H7 (cell line): ENCODE measurements around the gene GTF3C5. TPM values are rescaled to one million over a fixed set of nuclear protein-coding genes. Genes with fewer than 3 reads are reported as not detected.
"Not testable (repeated sequence)": the region's sequence is repeated elsewhere in the genome, so short reads cannot be mapped to it uniquely, and the experiment has no call there.

Experiments used
- DNase-seq: peaks from one replicate; pipeline ENCODE4 v3.0.0; 2012
- H3K27me3 ChIP-seq: 2 replicates; pipeline ENCODE4 v1.6.0; 2011; ENCODE audit warnings: mild to moderate bottlenecking, low read length; ENCODE audit not compliant: control insufficient read depth, insufficient read depth
- H3K36me3 ChIP-seq: replicated peaks from 2 replicates; pipeline ENCODE4 v1.5.1; 2011; ENCODE audit warnings: low read length; ENCODE audit not compliant: control insufficient read depth, insufficient read depth
- H3K4me3 ChIP-seq: 2 replicates; pipeline ENCODE4 v1.5.1; 2011; ENCODE audit warnings: low read depth, mild to moderate bottlenecking, control low read depth, low read length, moderate library complexity; ENCODE audit not compliant: insufficient read depth
- total RNA-seq: library from RNA; depleted of rRNA; stranded (reverse); fragments of >200 nt; shearing (Covaris generic); gene quantifications from 2 replicates; pipeline ENCODE4 v1.2.3, GENCODE V29; 2014

The GTF3C5 gene
- total RNA-seq, 1 experiment from 2014 or later, result 131 TPM

DNA sequence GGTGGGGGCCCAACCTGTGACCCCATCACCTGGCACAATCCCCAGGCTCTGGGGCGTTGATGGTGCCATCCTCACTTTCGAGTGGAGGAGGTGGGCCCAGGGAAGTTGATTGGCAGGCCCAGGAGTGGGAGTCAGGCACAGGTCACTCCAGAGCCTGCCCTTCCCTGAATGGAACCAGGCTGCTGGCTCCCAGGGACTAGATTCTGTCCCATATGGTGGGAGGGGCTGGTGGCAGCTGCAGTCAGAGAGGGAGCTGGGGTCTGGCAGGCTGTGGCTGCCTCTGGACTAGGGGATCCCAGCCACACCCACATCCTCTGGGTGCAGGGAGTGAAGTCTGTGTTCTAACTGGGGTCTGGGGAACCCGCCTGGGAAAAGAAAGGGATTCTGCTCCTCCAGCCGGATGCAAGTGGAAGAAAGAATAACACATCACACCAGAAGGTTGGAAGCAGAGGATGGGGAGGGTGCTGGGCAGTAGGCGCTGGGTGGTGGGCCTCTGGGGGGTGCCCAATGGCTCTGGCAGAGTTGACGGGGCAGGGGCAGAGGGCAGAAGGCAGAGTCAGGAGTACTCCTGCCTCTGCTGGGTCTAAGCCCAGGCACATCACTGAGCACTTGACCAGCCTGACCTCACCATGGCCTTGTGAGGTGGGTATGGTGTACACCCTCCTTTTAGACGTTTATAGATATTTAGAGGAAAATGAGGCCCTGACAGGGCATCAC is 56.8 kb downstream of the GTF3C5 start:
- no peaks in the 10 kb centered on the region for H3K36me3 ChIP-seq
- peak; percentile 49 for DNase-seq
- H3K4me3 ChIP-seq, result no peak overlapping the region
- no peaks in the 10 kb centered on the region for H3K27me3 ChIP-seq

DNA sequence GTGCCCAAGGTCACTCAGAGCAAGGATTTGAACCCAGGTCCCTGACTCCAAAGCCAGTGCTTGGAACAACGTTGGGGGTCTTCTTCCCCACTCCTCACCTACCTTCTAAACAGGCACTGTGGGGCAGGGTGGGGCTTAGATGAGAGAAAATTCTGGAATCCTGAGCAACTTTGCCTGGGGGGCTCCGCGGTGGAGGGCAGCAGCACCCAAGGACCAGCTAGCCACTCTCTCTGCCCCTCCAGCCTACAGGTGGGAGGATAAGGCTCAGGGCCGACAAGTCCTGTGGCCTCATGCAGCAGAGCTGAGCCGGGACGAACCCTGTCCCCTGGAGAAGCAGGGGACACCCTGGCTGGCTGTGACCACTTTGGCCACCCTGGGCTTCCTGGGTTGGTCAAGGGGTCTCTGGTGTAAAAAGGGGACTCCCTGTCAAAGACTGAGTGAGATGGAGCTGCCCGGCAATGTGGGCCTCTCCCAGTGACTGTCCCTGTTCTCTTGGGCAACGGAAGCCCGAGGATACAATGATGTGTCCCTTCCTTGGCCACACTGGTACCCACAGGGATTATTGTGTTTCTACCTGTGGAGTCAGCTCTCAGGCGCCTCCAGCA is 57.5 kb downstream of the GTF3C5 start:
- H3K4me3 ChIP-seq, result no peak overlapping the region
- no peak for DNase-seq
- no peaks in the 10 kb centered on the region for H3K27me3 ChIP-seq
- no peaks in the 10 kb centered on the region for H3K36me3 ChIP-seq

DNA sequence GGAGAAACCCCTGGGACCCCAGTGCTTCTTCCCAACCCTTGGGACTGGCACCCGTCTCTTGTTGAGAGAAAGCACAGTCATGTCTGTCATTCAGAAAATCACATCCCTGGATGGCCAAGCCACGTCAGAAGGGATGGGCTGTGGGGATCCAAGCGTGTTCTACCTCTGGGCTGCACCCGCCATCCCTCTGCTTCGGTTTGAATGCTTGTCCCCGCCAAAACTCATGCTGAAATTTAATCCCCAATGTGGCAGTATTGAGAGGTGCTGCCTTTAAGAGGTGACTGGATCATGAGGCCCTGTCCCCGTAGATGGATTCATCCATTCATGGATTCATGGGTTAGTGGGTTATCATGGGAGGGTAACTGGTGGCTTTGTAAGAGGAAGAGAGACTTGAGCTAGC is 58.0 kb downstream of the GTF3C5 start:
- no peak for DNase-seq
- H3K4me3 ChIP-seq, result no peak overlapping the region
- H3K27me3 ChIP-seq, result no peaks in the 10 kb centered on the region

DNA sequence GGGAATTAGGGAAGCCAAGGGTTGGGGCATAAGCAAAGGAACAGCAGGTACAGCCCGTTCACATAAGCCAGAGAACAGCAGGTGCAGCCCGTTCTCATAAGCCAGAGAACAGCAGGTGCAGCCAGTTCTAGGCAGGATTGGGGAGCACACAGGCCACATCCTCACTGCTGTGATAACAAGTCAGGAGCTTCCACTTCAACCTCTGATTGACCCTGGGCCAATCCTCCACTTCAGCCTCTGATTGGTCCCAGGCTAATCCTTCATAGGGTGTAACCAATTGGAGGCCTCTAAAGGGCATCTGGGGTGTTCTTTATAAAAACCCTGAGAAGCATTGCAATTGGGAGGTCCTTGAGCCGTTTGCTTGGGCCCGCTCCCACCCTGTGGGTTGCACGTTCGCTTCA is 58.5 kb downstream of the GTF3C5 start:
- peak; percentile 73 for DNase-seq
- no peak overlapping the region for H3K4me3 ChIP-seq
- no peaks in the 10 kb centered on the region for H3K36me3 ChIP-seq
- H3K27me3 ChIP-seq, result no peaks in the 10 kb centered on the region

More for the DNA sequence above, 58.0 kb downstream of the GTF3C5 start:
- H3K36me3 ChIP-seq, result no peaks in the 10 kb centered on the region

DNA sequence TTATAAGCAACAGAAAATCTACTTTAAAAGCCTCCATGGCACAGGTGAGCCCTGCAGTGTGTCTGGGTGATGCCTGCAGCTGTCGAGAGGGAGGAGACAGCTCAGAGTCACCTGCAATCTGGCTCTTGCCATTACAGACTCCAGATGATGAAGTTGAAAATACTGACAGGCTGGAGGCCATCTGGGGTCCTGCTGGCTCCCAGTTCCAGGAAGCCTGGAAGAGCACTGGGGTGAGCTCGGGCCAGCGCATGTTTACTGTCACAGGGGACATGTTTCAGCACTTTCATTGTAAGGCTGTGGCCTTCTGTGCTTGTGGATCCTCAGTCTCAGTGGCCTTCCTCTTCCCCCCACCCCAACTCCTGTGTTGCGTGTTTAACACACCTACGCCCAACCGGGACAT is 59.4 kb downstream of the GTF3C5 start:
- Histone ChIP-seq H3K4me3 (no peak overlapping the region), H3K36me3 (no peaks in the 10 kb centered on the region), H3K27me3 (no peaks in the 10 kb centered on the region)
- no peak for DNase-seq

DNA sequence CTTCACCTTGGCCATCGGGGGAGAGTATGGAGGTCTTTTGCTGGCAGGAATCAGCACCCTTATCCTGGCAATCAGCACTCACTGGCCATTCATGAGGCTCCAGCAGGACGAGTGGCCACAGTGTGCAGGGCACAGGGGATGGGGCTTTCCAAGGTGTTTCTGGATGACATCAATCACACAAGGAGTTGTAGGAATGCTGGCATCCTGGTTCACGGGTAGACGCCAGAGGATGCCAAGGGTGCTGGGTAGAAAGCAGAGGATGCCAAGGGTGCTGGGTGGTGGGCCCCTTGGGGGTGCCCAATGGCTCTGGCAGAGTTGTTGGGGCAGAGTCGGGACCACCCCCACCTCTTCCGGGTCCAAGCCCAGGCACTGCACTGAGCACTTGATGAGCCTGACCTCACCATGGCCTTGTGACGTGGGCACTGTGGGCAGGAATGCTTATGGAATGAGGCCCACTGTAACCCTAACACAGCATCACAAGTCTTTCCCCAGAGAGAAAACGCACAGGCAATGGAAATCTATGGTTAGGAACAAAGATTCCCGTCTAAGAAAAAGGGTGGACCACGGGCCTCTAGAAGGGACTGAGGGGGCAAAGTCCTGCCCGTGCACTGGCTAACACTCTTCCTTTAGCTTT is 60.1 kb downstream of the GTF3C5 start:
- DNase-seq, result no peak
- no peak overlapping the region for H3K4me3 ChIP-seq
- H3K27me3 ChIP-seq, result no peaks in the 10 kb centered on the region
- no peaks in the 10 kb centered on the region for H3K36me3 ChIP-seq

DNA sequence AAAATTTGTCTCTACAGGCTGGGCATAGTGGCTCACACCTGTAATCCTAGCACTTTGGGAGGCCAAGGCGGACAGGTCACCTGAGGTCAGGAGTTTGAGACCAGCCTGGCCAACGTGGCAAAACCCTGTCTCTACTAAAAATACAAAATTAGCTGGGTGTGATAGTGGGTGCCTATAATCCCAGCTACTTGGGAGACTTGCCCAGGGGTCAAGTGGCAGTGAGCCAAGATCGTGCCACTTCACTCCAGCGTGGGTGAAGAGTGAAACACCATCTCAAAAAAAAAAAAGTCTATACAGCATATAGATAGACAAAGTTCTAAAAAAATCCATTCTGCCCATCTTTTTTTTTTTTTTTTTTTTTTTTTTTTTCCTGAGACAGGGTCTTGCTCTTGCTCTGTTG is 63.6 kb downstream of the GTF3C5 start:
- not testable (repeated sequence) for H3K4me3 ChIP-seq, H3K36me3 ChIP-seq, DNase-seq, H3K27me3 ChIP-seq

DNA sequence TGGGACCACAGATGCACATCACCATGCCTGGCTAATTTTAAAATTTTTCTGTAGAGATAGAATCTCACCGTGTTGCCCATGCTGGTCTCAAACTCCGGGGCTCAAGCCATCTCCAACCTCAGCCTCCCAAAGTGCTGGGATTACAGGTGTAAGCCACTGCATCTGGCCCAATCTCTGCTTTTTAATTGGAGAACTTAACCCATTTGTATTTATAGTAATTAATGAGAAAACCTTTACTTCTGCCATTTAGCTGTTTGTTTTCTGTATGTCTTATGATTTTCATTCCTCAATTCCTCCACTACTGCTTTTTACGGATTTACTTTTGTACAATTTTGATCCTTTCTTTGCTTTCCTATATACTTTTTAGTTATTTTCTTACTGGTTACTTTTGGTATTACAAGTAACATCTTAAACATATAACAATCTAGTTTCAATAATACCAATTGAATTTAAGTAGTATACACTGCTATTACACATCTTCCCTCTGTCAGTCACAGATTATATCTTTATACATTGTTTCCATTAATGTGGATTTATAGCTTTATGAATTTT is 64.1 kb downstream of the GTF3C5 start:
- DNase-seq, result no peak
- H3K4me3 ChIP-seq, result no peak overlapping the region
- peaks cover 11% of the 10 kb centered on the region for H3K36me3 ChIP-seq
- no peaks in the 10 kb centered on the region for H3K27me3 ChIP-seq

DNA sequence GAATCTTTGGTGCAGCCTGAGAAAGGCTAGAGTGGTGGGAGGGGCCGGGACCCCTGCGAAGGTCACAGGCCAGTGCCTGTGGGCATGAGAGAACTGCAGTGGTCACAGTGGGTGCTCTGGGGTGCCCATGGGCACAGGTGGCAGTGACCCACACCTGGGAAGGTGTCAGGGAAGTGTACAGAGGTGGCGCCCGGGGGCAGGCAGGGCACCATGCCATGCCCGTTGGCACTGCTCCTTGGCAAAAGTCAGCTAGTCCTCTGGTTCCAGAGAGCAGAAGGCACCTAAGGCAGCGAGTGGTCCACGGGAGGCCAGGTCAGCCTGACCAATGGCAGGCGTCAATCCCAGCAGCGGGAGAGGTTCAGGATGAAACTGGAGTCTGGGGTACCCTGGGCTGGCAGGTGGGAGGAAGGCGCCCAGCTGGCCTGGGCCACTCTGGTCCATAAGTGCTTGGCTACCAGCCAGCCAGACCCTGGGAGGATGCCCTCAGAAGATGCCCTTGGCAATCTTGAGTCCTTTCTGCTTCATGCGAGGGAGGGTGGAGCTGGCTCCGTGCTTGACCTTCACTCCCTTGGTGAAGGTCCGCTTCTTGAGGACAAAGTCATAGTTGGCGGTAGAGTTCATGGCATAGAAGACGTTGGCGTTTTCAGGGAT is 67.4 kb downstream of the GTF3C5 start:
- Histone ChIP-seq H3K27me3 (no peaks in the 10 kb centered on the region), H3K4me3 (no peak overlapping the region), H3K36me3 (peaks cover 21% of the 10 kb centered on the region)
- peak; percentile 22 for DNase-seq

DNA sequence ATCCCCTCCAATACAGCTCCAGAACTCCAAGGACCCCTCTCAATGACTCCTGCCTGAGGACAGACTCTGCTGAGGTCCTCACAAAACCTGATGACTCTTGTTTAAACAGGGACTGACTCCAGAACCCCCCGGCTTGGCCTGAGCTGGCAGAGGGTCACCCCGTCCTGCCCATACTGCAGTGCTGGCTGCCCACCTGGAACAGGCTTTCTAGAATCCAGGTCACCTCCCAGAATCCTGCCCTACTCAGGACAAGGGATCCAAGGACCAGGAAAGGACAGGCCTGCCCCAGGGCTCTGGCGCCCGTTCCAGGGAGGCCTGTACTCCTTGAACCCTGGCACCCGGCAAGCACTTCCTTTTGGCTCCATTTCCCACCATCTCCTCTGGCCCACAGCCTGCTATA is 68.1 kb downstream of the GTF3C5 start:
- no peak overlapping the region for H3K4me3 ChIP-seq
- DNase-seq, result no peak
- no peaks in the 10 kb centered on the region for H3K27me3 ChIP-seq
- H3K36me3 ChIP-seq, result peaks cover 21% of the 10 kb centered on the region

DNA sequence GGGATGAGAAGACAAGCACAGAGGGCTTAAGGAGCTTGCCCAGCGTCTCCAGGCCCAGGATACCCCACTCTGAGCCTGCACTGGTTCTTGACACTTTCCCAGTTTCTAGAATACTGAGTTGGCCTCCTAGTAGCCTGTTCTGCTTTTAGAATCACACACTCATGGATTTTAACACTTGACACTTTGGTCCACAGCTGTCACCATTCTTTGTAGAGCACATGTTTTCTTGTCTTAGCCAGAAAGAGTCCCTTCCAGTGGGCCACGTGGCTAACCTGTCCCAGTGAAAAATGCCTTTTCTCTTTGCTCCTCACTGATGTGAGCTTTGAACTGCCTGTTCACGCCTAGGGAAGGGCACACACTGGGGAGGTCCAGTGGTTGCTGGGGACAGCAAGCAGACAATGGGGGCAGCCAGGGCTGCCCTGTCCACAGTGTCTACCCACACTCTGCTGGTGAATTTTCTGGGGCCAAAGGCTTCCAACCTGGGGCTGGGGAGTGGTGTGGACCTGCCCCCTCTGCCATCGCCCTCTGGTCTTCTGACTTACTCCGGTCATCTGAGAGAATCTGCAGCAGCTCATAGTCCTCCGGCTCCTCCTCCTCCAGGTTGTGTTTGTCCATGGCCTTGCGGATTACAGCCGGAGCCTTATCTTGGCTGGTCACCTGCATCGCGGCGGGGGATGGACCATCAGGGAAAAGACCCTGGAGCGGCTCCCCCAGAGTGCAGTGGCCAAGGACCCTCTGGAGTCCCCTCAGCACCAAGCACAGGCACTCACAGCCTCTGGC is 69.1 kb downstream of the GTF3C5 start:
- Histone ChIP-seq H3K27me3 (no peaks in the 10 kb centered on the region), H3K36me3 (peaks cover 21% of the 10 kb centered on the region), H3K4me3 (no peak overlapping the region)
- DNase-seq, result no peak

DNA sequence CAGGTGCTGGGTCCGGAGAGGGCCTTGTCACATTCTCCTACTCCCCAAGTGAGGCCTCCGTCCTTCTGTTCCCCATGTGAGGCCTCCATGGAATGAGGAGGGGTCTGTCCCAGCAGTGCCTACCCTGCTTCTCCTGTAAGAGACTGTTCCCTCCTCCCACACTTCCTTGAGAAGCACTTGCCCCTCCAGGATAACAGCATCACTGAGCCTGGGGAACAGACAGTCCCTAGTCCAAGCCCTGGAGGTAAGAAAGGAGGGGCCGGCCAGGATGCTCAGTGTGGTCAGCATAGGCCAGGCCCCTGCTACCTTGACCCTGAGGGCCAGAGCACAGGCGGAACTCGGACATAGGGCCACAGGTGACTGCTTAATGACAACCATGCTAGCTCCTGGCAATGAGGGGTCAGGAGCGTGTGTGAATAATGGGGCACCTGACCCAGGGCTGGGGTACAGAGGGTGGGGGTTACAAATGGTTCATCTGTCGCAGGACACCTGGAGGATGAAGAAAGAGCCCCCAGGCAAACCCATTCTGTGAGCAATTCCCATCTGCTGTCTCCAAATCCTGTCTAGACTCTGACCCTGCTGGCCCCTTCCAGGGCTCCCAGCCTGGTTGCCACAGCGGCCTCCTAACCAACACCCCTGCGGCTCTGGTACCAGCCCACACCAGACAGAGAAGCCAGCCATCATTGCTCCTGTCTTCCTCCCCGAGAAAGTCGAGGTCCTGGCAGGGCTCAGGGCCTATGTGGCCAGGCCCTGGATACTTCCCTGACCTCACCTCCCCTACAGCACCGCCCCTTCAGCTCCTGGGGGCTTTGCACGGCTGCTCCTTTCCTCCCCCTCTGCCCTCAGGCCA is 69.9 kb downstream of the GTF3C5 start:
- peaks cover 21% of the 10 kb centered on the region for H3K36me3 ChIP-seq
- no peak overlapping the region for H3K4me3 ChIP-seq
- DNase-seq, result no peak
- H3K27me3 ChIP-seq, result no peaks in the 10 kb centered on the region

DNA sequence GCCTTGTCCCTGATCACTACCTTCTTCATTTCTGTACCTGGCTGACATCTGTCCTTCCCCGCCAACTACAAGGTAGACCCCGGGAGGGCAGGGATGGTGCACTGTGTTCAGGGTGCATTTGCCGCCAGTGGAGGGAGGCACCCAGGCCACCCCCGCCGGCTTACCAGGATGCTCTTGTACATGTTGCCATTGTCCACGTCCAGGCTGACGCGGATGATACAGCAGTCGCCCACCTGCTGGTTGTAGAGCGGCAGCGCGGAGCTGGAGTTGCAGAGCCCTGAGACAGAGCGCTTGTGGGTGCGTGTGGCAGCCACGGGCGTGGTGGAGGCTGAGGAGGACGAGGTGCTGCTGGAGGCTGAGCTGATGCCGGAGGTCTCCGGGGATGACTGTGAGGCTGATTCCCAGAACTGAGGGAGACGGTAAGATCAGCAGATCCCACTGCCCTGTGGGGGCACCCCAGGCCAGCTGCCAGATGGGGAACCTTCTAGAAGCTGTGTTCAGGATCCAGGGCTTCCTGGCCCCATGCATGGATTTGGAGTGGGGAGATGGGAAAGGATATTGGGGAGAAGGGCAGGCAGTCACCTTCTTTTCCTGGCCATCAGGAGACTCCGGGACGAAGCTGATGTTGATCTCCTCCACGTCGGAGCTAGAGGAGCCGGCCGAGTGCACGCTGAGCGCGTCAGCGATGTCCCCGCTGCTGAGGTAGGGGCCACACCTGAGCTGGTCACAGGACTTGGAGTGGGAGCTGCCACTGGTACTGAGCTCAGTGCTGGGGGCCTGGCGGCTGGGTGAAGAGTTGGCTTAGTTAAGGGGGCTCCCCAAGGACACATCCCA is 70.8 kb downstream of the GTF3C5 start:
- peak; percentile 35 for DNase-seq
- Histone ChIP-seq H3K4me3 (no peak overlapping the region), H3K36me3 (peaks cover 21% of the 10 kb centered on the region), H3K27me3 (no peaks in the 10 kb centered on the region)
